Measurements from ENCODE around the gene ECHS1. TPM values are rescaled to one million over a fixed set of nuclear protein-coding genes. Genes with fewer than 3 reads are reported as not detected.
"Not testable (repeated sequence)": the region's sequence is repeated elsewhere in the genome, so short reads cannot be mapped to it uniquely, and the experiment has no call there.

The ECHS1 gene
- total and polyA plus RNA-seq, 2 experiments from 2014 or later, result 92.1 to 127 TPM

DNA sequence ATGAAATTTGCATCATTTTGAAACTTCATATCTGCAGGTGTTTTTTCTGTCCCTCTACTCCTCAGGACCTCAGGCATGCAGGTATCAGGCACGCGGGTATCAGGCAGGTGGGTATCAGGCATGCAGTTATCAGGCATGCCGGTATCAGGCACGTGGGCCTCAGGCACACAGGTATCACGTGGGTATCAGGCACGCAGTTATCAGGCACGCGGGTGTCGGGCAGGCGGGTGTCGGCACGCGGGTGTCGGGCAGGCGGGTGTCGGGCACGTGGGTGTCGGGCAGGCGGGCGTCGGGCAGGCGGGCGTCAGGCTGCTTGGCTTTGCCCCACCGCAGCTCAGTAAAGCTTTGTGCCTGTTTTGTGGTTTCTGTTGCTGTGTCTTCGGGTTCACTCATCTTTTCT, 42.6 kb upstream of the ECHS1 start (continued):
- TF ChIP-seq, protein P1, sequence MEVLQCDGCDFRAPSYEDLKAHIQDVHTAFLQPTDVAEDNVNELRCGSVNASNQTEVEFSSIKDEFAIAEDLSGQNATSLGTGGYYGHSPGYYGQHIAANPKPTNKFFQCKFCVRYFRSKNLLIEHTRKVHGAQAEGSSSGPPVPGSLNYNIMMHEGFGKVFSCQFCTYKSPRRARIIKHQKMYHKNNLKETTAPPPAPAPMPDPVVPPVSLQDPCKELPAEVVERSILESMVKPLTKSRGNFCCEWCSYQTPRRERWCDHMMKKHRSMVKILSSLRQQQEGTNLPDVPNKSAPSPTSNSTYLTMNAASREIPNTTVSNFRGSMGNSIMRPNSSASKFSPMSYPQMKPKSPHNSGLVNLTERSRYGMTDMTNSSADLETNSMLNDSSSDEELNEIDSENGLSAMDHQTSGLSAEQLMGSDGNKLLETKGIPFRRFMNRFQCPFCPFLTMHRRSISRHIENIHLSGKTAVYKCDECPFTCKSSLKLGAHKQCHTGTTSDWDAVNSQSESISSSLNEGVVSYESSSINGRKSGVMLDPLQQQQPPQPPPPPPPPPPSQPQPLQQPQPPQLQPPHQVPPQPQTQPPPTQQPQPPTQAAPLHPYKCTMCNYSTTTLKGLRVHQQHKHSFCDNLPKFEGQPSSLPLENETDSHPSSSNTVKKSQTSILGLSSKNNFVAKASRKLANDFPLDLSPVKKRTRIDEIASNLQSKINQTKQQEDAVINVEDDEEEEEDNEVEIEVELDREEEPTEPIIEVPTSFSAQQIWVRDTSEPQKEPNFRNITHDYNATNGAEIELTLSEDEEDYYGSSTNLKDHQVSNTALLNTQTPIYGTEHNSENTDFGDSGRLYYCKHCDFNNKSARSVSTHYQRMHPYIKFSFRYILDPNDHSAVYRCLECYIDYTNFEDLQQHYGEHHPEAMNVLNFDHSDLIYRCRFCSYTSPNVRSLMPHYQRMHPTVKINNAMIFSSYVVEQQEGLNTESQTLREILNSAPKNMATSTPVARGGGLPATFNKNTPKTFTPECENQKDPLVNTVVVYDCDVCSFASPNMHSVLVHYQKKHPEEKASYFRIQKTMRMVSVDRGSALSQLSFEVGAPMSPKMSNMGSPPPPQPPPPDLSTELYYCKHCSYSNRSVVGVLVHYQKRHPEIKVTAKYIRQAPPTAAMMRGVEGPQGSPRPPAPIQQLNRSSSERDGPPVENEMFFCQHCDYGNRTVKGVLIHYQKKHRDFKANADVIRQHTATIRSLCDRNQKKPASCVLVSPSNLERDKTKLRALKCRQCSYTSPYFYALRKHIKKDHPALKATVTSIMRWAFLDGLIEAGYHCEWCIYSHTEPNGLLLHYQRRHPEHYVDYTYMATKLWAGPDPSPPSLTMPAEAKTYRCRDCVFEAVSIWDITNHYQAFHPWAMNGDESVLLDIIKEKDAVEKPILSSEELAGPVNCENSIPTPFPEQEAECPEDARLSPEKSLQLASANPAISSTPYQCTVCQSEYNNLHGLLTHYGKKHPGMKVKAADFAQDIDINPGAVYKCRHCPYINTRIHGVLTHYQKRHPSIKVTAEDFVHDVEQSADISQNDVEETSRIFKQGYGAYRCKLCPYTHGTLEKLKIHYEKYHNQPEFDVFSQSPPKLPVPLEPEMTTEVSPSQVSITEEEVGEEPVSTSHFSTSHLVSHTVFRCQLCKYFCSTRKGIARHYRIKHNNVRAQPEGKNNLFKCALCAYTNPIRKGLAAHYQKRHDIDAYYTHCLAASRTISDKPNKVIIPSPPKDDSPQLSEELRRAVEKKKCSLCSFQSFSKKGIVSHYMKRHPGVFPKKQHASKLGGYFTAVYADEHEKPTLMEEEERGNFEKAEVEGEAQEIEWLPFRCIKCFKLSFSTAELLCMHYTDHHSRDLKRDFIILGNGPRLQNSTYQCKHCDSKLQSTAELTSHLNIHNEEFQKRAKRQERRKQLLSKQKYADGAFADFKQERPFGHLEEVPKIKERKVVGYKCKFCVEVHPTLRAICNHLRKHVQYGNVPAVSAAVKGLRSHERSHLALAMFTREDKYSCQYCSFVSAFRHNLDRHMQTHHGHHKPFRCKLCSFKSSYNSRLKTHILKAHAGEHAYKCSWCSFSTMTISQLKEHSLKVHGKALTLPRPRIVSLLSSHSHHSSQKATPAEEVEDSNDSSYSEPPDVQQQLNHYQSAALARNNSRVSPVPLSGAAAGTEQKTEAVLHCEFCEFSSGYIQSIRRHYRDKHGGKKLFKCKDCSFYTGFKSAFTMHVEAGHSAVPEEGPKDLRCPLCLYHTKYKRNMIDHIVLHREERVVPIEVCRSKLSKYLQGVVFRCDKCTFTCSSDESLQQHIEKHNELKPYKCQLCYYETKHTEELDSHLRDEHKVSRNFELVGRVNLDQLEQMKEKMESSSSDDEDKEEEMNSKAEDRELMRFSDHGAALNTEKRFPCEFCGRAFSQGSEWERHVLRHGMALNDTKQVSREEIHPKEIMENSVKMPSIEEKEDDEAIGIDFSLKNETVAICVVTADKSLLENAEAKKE (CRISPR knock-in tag; IDR thresholded peaks at IDR 0.05), result no peak
- TF ChIP-seq CREB1 (CRISPR knock-in tag; IDR thresholded peaks at IDR 0.05; ENCODE audit: low read depth), result no peak
- TF ChIP-seq, protein P2, sequence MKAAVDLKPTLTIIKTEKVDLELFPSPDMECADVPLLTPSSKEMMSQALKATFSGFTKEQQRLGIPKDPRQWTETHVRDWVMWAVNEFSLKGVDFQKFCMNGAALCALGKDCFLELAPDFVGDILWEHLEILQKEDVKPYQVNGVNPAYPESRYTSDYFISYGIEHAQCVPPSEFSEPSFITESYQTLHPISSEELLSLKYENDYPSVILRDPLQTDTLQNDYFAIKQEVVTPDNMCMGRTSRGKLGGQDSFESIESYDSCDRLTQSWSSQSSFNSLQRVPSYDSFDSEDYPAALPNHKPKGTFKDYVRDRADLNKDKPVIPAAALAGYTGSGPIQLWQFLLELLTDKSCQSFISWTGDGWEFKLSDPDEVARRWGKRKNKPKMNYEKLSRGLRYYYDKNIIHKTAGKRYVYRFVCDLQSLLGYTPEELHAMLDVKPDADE (IDR thresholded peaks at IDR 0.05), result no peak

DNA sequence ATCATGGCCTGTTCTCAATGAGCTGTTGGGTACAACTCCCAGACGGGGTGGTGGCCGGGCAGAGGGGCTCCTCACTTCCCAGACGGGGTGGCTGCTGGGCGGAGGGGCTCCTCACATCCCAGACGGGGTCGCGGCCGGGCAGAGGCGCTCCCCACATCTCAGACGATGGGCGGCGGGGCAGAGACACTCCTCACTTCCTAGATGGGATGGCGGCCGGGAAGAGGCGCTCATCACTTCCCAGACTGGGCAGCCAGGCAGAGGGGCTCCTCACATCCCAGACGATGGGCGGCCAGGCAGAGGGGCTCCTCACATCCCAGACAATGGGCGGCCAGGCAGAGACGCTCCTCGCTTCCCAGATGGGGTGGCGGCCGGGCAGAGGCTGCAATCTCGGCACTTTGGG, 41.2 kb upstream of the ECHS1 start:
- not testable (repeated sequence) for H3K27ac Mint-ChIP-seq; H3K4me1 ChIP-seq (ENCODE audit: insufficient read depth); ATAC-seq; H3K4me2 ChIP-seq; H3K27ac ChIP-seq (ENCODE audit: low read depth); H3K9me2 ChIP-seq (ENCODE audit: insufficient read depth); H3K4me3 ChIP-seq; H3K27me3 ChIP-seq (ENCODE audit: insufficient read depth); H3K4me1 Mint-ChIP-seq; H4K20me1 ChIP-seq (replicated peaks; ENCODE audit: insufficient read depth); H3K27me3 Mint-ChIP-seq (ENCODE audit: insufficient read depth, low read depth, poor library complexity); H3F3A ChIP-seq (replicated peaks; ENCODE audit: low read depth); DNase-seq (ENCODE audit: low spot score); H3K4me3 Mint-ChIP-seq; H2AFZ ChIP-seq
- Mint-ChIP-seq H3K9me3 (peaks cover 40% of the 10 kb centered on the region), H3K36me3 (ENCODE audit: low read depth) (peaks cover 74% of the 10 kb centered on the region)
- Histone ChIP-seq H3K36me3 (ENCODE audit: insufficient read depth) (peaks cover 34% of the 10 kb centered on the region), H3K79me2 (replicated peaks; ENCODE audit: insufficient read depth) (peaks cover 37% of the 10 kb centered on the region)

DNA sequence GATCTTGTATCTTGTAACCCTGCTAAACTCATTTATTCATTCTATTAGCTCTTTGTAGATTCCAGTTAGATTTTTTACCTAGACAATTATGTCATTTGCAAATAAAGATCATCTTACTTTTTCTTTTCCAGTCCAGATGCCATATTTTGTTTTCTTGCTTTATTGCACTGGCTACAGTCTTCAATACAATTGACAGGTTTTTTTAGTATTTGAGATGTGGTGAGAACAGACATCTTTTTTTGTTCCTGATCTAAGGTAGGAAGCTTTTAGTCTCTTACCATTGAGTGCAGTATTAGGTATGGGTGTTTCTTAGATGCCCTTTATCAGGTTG, 39.2 kb upstream of the ECHS1 start:
- Mint-ChIP-seq H3K27ac (no peak overlapping the region), H3K4me1 (no peaks in the 10 kb centered on the region), H3K36me3 (ENCODE audit: low read depth) (peaks cover 86% of the 10 kb centered on the region), H3K27me3 (ENCODE audit: insufficient read depth, low read depth, poor library complexity) (no peaks in the 10 kb centered on the region), H3K4me3 (no peak overlapping the region), H3K9me3 (peaks cover 40% of the 10 kb centered on the region)
- Histone ChIP-seq H3K36me3 (ENCODE audit: insufficient read depth) (peaks cover 34% of the 10 kb centered on the region), H3K4me3 (no peak overlapping the region), H4K20me1 (replicated peaks; ENCODE audit: insufficient read depth) (peaks cover 15% of the 10 kb centered on the region; the same call in 1 of the 2 replicates), H2AFZ (no peak overlapping the region), H3K27ac (ENCODE audit: low read depth) (no peak overlapping the region), H3F3A (replicated peaks; ENCODE audit: low read depth) (no peaks in the 10 kb centered on the region), H3K9me2 (ENCODE audit: insufficient read depth) (0 out of 2 replicates have a peak, but pooled peaks cover 3% of the 10 kb centered on the region), H3K4me1 (ENCODE audit: insufficient read depth) (no peaks in the 10 kb centered on the region), H3K79me2 (replicated peaks; ENCODE audit: insufficient read depth) (peaks cover 57% of the 10 kb centered on the region), H3K27me3 (ENCODE audit: insufficient read depth) (no peaks in the 10 kb centered on the region), H3K4me2 (no peak overlapping the region)
- ATAC-seq (no peak), DNase-seq (ENCODE audit: low spot score) (no peak)
- TF ChIP-seq JUNB (IDR thresholded peaks at IDR 0.05; ENCODE audit: unreplicated experiment), result no peak
- TF ChIP-seq, protein P3, sequence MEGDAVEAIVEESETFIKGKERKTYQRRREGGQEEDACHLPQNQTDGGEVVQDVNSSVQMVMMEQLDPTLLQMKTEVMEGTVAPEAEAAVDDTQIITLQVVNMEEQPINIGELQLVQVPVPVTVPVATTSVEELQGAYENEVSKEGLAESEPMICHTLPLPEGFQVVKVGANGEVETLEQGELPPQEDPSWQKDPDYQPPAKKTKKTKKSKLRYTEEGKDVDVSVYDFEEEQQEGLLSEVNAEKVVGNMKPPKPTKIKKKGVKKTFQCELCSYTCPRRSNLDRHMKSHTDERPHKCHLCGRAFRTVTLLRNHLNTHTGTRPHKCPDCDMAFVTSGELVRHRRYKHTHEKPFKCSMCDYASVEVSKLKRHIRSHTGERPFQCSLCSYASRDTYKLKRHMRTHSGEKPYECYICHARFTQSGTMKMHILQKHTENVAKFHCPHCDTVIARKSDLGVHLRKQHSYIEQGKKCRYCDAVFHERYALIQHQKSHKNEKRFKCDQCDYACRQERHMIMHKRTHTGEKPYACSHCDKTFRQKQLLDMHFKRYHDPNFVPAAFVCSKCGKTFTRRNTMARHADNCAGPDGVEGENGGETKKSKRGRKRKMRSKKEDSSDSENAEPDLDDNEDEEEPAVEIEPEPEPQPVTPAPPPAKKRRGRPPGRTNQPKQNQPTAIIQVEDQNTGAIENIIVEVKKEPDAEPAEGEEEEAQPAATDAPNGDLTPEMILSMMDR (conservative IDR thresholded peaks at IDR 0.05; ENCODE audit: low read depth in 2 of 2), result no peak
- TF ChIP-seq EZH2 (IDR thresholded peaks at IDR 0.05; ENCODE audit: low read depth, unreplicated experiment), result no peak
- no peak for TF ChIP-seq EZH2phosphoT487 (IDR thresholded peaks at IDR 0.05; ENCODE audit: unreplicated experiment)
- no peak for TF ChIP-seq STAT1 (IDR thresholded peaks at IDR 0.05; ENCODE audit: unreplicated experiment)
- no peak for TF ChIP-seq ZNF331 (CRISPR knock-in tag; IDR thresholded peaks at IDR 0.05; ENCODE audit: low read depth)
- TF ChIP-seq ZNF114 (CRISPR knock-in tag; IDR thresholded peaks at IDR 0.05), result no peak
- TF ChIP-seq, protein P2 (IDR thresholded peaks at IDR 0.05), result no peak

All from GM23338 (cell line).